ENCODE data around the gene DOCK7.

The DOCK7 gene

DNA sequence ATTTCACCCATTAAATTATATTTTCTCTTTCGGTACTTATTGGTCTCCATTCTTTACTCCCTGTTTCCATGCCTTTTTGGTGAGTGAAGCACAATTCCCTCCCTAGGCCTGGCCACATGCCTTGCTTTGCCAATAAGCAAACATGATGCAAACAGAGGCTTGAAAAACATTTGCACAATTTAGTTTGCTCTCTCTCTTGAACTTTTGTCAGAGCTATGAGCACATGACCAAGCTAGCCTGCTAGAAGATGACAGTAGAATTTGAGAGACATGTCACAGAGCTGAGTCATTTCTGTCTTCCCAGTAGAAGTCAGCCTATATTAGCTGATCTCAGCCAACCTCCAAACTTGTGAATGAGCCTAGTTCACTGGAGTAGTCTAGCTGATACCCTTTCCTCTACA, 66.3 kb downstream of the DOCK7 start:
- no peak overlapping the region for H3K4me3 ChIP-seq (ENCODE audit: low read length, poor library complexity, severe bottlenecking)
- H3K4me1 ChIP-seq (ENCODE audit: insufficient read depth, low read length, poor library complexity, severe bottlenecking), result peaks cover 7% of the 10 kb centered on the region
- H3K27me3 ChIP-seq (ENCODE audit: insufficient read depth, low read length, poor library complexity, severe bottlenecking), result no peaks in the 10 kb centered on the region
- H3K9me3 ChIP-seq (ENCODE audit: insufficient read depth, low read depth, low read length), result no peaks in the 10 kb centered on the region
- no peaks in the 10 kb centered on the region for H3F3A ChIP-seq (ENCODE audit: low read depth)
- H4K20me1 ChIP-seq (ENCODE audit: insufficient read depth, low read length, poor library complexity, severe bottlenecking), result no peaks in the 10 kb centered on the region
- no peak overlapping the region for H2AFZ ChIP-seq (ENCODE audit: low read length)
- H3K79me2 ChIP-seq (ENCODE audit: insufficient read depth, low read length), result no peaks in the 10 kb centered on the region
- H3K9ac ChIP-seq (ENCODE audit: low read depth, low read length, poor library complexity, severe bottlenecking), result no peak overlapping the region
- no peak overlapping the region for H3K4me2 ChIP-seq (ENCODE audit: low read depth, low read length, poor library complexity, severe bottlenecking)
- no peaks in the 10 kb centered on the region for H3K9me2 ChIP-seq (replicated peaks; ENCODE audit: low read depth, low read length)
- TF ChIP-seq EZH2phosphoT487 (IDR thresholded peaks at IDR 0.05; ENCODE audit: borderline replicate concordance), result no peak
- TF ChIP-seq, protein P1, sequence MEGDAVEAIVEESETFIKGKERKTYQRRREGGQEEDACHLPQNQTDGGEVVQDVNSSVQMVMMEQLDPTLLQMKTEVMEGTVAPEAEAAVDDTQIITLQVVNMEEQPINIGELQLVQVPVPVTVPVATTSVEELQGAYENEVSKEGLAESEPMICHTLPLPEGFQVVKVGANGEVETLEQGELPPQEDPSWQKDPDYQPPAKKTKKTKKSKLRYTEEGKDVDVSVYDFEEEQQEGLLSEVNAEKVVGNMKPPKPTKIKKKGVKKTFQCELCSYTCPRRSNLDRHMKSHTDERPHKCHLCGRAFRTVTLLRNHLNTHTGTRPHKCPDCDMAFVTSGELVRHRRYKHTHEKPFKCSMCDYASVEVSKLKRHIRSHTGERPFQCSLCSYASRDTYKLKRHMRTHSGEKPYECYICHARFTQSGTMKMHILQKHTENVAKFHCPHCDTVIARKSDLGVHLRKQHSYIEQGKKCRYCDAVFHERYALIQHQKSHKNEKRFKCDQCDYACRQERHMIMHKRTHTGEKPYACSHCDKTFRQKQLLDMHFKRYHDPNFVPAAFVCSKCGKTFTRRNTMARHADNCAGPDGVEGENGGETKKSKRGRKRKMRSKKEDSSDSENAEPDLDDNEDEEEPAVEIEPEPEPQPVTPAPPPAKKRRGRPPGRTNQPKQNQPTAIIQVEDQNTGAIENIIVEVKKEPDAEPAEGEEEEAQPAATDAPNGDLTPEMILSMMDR (conservative IDR thresholded peaks at IDR 0.05; ENCODE audit: low read length), result no peak
- H3K36me3 ChIP-seq (ENCODE audit: insufficient read depth, low read length), result peaks cover 26% of the 10 kb centered on the region; the same call in 1 of the 2 replicates

DNA sequence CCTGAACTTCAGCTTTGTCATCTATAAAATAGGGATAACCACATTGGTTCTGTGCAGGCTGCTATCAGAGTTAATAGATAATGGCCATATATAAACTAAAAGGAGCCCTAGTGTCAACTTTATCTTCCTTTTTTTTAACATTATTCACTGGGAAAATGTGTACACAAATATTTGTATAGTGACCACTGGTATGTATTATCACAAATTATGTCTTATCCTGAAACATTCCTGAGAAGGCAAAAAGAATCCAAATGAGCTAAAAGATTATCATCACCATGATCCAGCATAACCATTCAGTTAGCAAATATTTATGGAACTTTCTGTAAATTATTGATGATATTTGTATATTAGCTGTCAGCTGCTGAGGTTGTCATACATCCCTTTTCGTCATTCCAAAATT, 74.3 kb downstream of the DOCK7 start:
- Histone ChIP-seq H3K27me3 (ENCODE audit: insufficient read depth, low read length, poor library complexity, severe bottlenecking) (no peaks in the 10 kb centered on the region), H3K9me3 (ENCODE audit: insufficient read depth, low read depth, low read length) (no peaks in the 10 kb centered on the region), H3F3A (ENCODE audit: low read depth) (no peaks in the 10 kb centered on the region), H3K9ac (ENCODE audit: low read depth, low read length, poor library complexity, severe bottlenecking) (no peak overlapping the region), H3K4me1 (ENCODE audit: insufficient read depth, low read length, poor library complexity, severe bottlenecking) (no peaks in the 10 kb centered on the region), H3K4me2 (ENCODE audit: low read depth, low read length, poor library complexity, severe bottlenecking) (no peak overlapping the region), H2AFZ (ENCODE audit: low read length) (no peak overlapping the region), H3K79me2 (ENCODE audit: insufficient read depth, low read length) (no peaks in the 10 kb centered on the region), H3K9me2 (replicated peaks; ENCODE audit: low read depth, low read length) (no peaks in the 10 kb centered on the region), H3K4me3 (ENCODE audit: low read length, poor library complexity, severe bottlenecking) (no peak overlapping the region), H4K20me1 (ENCODE audit: insufficient read depth, low read length, poor library complexity, severe bottlenecking) (no peaks in the 10 kb centered on the region), H3K36me3 (ENCODE audit: insufficient read depth, low read length) (peaks cover 15% of the 10 kb centered on the region; the same call in 1 of the 2 replicates)
- no peak for TF ChIP-seq EZH2phosphoT487 (IDR thresholded peaks at IDR 0.05; ENCODE audit: borderline replicate concordance)
- TF ChIP-seq, protein P1 (conservative IDR thresholded peaks at IDR 0.05; ENCODE audit: low read length), result no peak

DNA sequence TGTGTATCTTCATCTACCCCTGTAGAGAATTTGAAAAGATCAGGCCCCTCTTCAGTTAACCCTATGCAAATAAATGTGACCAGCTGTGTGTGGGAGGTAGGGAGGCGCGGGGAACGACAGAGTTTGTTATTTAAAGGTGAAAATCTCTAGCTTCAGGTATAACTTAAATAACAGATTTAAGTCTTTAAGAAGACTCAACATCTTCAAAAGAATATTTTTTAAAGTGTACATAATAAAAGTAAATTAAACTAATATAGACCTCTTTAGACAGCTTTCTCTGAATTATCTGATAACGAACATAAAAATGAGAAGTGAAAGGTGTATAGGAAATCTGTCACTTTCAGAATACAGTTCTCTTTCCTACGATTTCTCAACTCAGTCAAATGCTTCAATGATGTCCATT, 74.9 kb downstream of the DOCK7 start:
- Histone ChIP-seq H3K9me2 (replicated peaks; ENCODE audit: low read depth, low read length) (no peaks in the 10 kb centered on the region), H2AFZ (ENCODE audit: low read length) (no peak overlapping the region), H4K20me1 (ENCODE audit: insufficient read depth, low read length, poor library complexity, severe bottlenecking) (no peaks in the 10 kb centered on the region), H3K4me3 (ENCODE audit: low read length, poor library complexity, severe bottlenecking) (no peak overlapping the region), H3K9ac (ENCODE audit: low read depth, low read length, poor library complexity, severe bottlenecking) (no peak overlapping the region), H3K4me1 (ENCODE audit: insufficient read depth, low read length, poor library complexity, severe bottlenecking) (no peaks in the 10 kb centered on the region), H3F3A (ENCODE audit: low read depth) (no peaks in the 10 kb centered on the region), H3K9me3 (ENCODE audit: insufficient read depth, low read depth, low read length) (no peaks in the 10 kb centered on the region), H3K4me2 (ENCODE audit: low read depth, low read length, poor library complexity, severe bottlenecking) (no peak overlapping the region), H3K27me3 (ENCODE audit: insufficient read depth, low read length, poor library complexity, severe bottlenecking) (no peaks in the 10 kb centered on the region), H3K36me3 (ENCODE audit: insufficient read depth, low read length) (peaks cover 11% of the 10 kb centered on the region; the same call in 1 of the 2 replicates), H3K79me2 (ENCODE audit: insufficient read depth, low read length) (no peaks in the 10 kb centered on the region)
- TF ChIP-seq, protein P1 (conservative IDR thresholded peaks at IDR 0.05; ENCODE audit: low read length), result no peak
- TF ChIP-seq EZH2phosphoT487 (IDR thresholded peaks at IDR 0.05; ENCODE audit: borderline replicate concordance), result no peak
